Activated CD4-positive, alpha-beta T cell treated with anti-CD3 and anti-CD28 coated beads for 36 hours (primary cell): ENCODE results near the gene ARHGAP25. TPM values are rescaled to one million over a fixed set of nuclear protein-coding genes. Genes with fewer than 3 reads are reported as not detected.

ENCODE experiments used
- ATAC-seq: fragments of 200-7000 bp; cut with Tn5 transposase; one replicate; pipeline ENCODE4 v1.10.0; 2021; ENCODE audit warnings: mild to moderate bottlenecking, moderate library complexity
- CTCF ChIA-PET: fragments of 350-600 bp; sonication (Branson Sonifier 250); formaldehyde crosslinking; loops from one replicate; lab custom pipeline; 2021; ENCODE audit warnings: antibody characterized with exemption; lab: Charles Lee
- POLR2A ChIA-PET: fragments of 350-600 bp; sonication (Branson Sonifier 250); formaldehyde crosslinking; loops from one replicate; lab custom pipeline; 2021; ENCODE audit warnings: antibody characterized with exemption, inconsistent platforms; lab: Charles Lee
- DNase-seq: peaks from one replicate; pipeline ENCODE4 v3.0.0-alpha.2; 2020
- H3K27ac Mint-ChIP-seq: one replicate; pipeline ENCODE4 v1.8.0; 2021; ENCODE audit warnings: mixed read lengths
- H3K27me3 Mint-ChIP-seq: one replicate; pipeline ENCODE4 v1.8.0; 2021; ENCODE audit warnings: mixed read lengths
- H3K36me3 Mint-ChIP-seq: one replicate; pipeline ENCODE4 v1.8.0; 2021; ENCODE audit warnings: low read depth, mixed read lengths
- H3K4me1 Mint-ChIP-seq: one replicate; pipeline ENCODE4 v1.8.0; 2021; ENCODE audit warnings: mixed read lengths
- H3K4me3 Mint-ChIP-seq: one replicate; pipeline ENCODE4 v1.8.0; 2021; ENCODE audit warnings: mild to moderate bottlenecking, moderate library complexity, mixed read lengths
- H3K9me3 Mint-ChIP-seq: one replicate; pipeline ENCODE4 v1.8.0; 2021; ENCODE audit warnings: low read depth, mixed read lengths
- intact Hi-C, 2 experiments: fragments of 100-400 bp; cut with DNase I in 1 of 2; cut with micrococcal nuclease in 1 of 2; formaldehyde crosslinking; loops; one replicate each; pipeline versions ENCODE4 v1.14.2 to v1.15.1; 2022 to 2024; cut with DNase I, micrococcal nuclease
- total RNA-seq, 2 experiments: library from RNA; stranded (reverse); gene quantifications; one replicate each; pipeline ENCODE4 v1.2.3, GENCODE V29; 2021

ARHGAP25 gene
- total RNA-seq, 2 experiments from 2014 or later = 57.9 to 73.2 TPM

DNA sequence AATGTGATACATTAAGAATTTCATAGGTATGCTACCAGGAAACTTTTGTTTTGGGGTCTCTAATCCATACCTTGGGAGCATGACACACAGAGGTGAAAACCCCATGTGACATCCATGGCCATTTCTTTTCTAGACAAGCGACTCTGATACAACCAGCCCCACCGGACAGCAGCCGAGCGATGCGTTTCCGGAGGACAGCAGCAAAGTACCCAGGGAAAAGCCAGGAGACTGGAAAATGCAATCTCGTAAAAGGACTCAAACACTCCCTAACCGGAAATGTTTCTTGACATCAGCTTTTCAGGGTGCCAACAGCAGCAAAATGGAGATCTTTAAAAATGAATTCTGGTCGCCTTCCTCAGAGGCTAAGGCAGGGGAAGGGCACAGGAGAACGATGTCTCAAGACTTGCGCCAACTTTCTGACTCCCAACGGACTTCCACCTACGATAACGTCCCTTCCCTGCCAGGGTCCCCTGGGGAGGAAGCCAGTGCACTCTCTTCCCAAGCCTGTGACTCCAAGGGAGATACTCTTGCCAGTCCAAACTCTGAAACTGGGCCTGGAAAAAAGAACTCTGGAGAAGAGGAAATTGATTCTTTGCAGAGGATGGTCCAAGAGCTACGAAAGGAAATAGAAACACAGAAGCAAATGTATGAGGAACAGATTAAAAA is 87.7 kb downstream of the ARHGAP25 start:
- Mint-ChIP-seq H3K27me3 (no peaks in the 10 kb centered on the region), H3K4me3 (no peak overlapping the region), H3K9me3 (no peaks in the 10 kb centered on the region), H3K4me1 (peaks cover 2% of the 10 kb centered on the region), H3K27ac (peak overlapping the region; percentile 69), H3K36me3 (peaks cover 61% of the 10 kb centered on the region)
- ChIA-PET CTCF (interaction anchor here (1.0 to 1.6 kb wide), 2 partner anchors 14 to 103 kb away, joined by 4 to 6 read pairs; no protein-coding TSS in a partner anchor), POLR2A (no interaction called here)
- DNase-seq (no peak), ATAC-seq (no peak)
- intact Hi-C loops = loop anchor here in 1 of 2 experiments (2.0 kb wide), 1 partner anchor 20 kb away; no protein-coding TSS in a partner anchor

DNA sequence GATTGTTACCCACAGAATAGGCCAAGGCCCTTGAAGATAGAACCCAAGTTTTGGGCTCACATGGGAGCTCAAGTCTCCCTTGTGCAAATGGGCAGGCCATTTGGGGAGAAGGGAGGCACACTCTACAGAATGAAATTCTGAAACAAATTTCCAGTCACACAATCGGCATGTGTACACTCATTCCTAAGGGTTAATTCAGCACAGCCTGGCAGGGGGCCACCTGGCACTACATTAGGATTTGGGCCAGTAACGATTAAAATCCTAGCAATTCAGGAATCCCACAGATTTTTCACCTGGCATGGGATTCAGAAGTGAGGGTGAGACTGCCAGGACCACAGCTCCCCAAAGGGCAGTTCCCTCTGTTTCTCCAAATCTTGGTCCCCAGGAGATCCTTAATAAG is 90.2 kb downstream of the ARHGAP25 start:
- no peak for DNase-seq
- ChIA-PET POLR2A (no interaction called here), CTCF (interaction anchor here (0.7 to 1.1 kb wide), 3 partner anchors 10 to 14 kb away, joined by 3 to 4 read pairs (median 4); no protein-coding TSS in a partner anchor)
- ATAC-seq = no peak
- H3K4me1 Mint-ChIP-seq = peaks cover 23% of the 10 kb centered on the region
- no peak overlapping the region for H3K4me3 Mint-ChIP-seq
- H3K9me3 Mint-ChIP-seq = no peaks in the 10 kb centered on the region
- H3K27ac Mint-ChIP-seq = peak overlapping the region; percentile 56
- no peaks in the 10 kb centered on the region for H3K27me3 Mint-ChIP-seq
- intact Hi-C loops = no loop called here
- H3K36me3 Mint-ChIP-seq = peaks cover 51% of the 10 kb centered on the region

DNA sequence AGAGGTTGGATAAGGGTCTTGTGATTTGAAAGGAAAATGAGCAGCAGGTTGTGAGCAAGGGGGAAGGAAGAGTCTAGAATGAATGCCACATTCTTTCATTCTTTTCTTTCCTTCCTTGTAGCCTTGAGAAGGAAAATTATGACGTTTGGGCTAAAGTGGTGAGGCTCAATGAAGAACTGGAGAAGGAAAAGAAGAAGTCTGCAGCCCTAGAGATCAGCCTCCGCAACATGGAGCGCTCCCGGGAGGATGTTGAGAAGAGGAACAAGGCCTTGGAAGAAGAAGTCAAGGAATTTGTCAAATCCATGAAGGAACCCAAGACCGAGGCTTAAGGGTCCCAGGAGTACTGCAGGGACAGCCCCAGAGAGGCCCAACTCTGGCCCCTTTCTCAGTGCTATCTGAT is 91.3 kb downstream of the ARHGAP25 start:
- no peak for DNase-seq
- POLR2A ChIA-PET = no interaction called here
- peaks cover 48% of the 10 kb centered on the region for H3K36me3 Mint-ChIP-seq
- peaks cover 34% of the 10 kb centered on the region for H3K4me1 Mint-ChIP-seq
- H3K4me3 Mint-ChIP-seq = no peak overlapping the region
- intact Hi-C loops = no loop called here
- H3K27me3 Mint-ChIP-seq = no peaks in the 10 kb centered on the region
- ATAC-seq = no peak
- H3K9me3 Mint-ChIP-seq = no peaks in the 10 kb centered on the region
- CTCF ChIA-PET = no interaction called here
- peak overlapping the region; percentile 16 for H3K27ac Mint-ChIP-seq

DNA sequence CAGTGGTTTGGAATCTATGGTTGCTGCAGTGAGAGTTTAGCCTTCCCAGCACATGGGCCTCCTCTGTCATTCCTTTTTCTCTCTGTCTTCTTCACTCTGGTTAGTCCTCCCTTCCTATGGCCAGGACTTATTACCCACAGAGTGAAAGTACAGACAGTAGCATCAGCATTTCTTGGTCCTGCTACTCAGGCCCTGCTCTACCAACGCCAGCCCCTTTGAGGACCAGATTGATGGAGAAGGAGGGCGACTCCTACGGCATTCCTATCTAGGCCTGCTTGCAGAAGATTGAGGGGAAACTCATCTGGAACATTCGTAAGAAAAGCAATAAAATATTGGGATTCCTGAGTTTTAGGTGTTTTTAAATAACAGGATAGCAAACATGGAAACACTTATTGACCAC is 93.1 kb downstream of the ARHGAP25 start:
- no peaks in the 10 kb centered on the region for H3K27me3 Mint-ChIP-seq
- no peak for DNase-seq
- H3K27ac Mint-ChIP-seq = peak overlapping the region; percentile 48
- ATAC-seq = no peak
- CTCF ChIA-PET = interaction anchor here (0.5 to 0.8 kb wide), 2 partner anchors 79 to 119 kb away, joined by 3 read pairs; no protein-coding TSS in a partner anchor
- POLR2A ChIA-PET = no interaction called here
- H3K4me1 Mint-ChIP-seq = peaks cover 52% of the 10 kb centered on the region
- H3K36me3 Mint-ChIP-seq = peaks cover 36% of the 10 kb centered on the region
- intact Hi-C loops = loop anchor here in 1 of 2 experiments (1.0 to 2.0 kb wide), 2 partner anchors 12 to 31 kb away; no protein-coding TSS in a partner anchor
- no peak overlapping the region for H3K4me3 Mint-ChIP-seq
- H3K9me3 Mint-ChIP-seq = no peaks in the 10 kb centered on the region

DNA sequence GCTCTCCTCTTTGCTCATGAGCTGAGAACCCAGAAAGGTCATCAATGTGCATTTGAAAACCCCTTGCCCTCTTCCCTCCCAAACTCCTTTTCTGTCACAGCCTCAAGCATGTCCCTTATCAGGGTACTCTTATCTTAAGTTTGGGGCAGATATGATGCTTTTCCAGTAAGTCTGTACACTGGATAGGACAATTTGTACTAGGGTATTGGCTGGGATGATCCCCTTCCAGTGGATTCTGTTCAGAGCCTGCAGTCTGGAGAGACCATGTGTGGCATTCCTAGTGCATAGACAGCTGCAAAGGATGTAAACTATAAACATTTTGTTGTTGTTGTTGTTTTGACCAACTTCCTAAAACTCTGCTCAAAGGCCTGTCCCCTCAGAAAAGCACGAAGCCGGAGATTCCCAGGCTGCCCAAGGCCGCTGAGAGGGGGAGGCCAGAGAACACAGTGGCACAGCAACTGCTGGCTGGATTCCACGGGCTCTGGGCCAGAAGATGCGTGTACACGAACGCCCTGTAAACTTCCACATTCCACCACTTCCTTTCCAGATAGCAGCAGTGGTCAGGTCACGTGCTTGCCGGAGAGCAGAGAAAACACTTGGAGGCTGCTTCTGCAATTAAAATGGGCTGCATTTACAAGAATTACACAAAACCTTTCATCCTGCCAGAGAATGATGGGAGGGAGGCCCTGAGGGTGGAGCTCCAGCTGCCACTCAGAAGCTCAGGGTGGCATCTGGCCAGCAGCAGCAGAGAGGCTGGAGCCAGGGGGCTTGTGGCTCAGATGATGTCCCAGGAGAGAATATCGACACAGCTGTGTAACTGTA is 94.5 kb downstream of the ARHGAP25 start:
- intact Hi-C loops = loop anchor here in 1 of 2 experiments (2.0 kb wide), 1 partner anchor 32 kb away; no protein-coding TSS in a partner anchor
- peak; percentile 49 for ATAC-seq
- Mint-ChIP-seq H3K36me3 (peaks cover 25% of the 10 kb centered on the region), H3K9me3 (no peaks in the 10 kb centered on the region), H3K27me3 (no peaks in the 10 kb centered on the region), H3K27ac (peak overlapping the region; percentile 88), H3K4me3 (peak overlapping the region; percentile 51), H3K4me1 (peaks cover 55% of the 10 kb centered on the region)
- ChIA-PET CTCF (interaction anchor here (0.7 to 2.1 kb wide), 7 partner anchors 9 to 387 kb away, joined by 3 to 7 read pairs (median 4); no protein-coding TSS in a partner anchor), POLR2A (no interaction called here)
- peak; percentile 80 for DNase-seq

DNA sequence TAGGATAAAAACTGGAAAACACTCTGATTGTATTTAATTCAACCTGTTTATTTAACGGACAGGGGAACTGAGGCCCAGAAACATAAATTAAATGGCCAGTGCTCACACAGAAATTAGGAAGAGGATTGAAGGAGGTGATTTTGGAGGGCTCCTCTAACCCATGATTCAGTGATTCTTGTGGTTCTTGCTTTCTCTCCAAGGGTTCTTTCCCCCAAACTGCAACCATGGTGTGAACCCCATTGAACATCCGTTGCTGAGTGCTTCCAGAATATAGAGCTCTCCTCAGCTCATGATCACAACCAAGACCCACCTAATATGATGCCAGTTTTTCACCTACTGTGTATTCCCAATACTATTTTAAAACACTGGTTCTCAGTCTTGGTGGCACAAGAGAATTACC is 95.1 kb downstream of the ARHGAP25 start:
- DNase-seq (no peak), ATAC-seq (peak; percentile 30)
- intact Hi-C loops = loop anchor here in 1 of 2 experiments (2.0 kb wide), 1 partner anchor 33 kb away; no protein-coding TSS in a partner anchor
- Mint-ChIP-seq H3K4me3 (no peak overlapping the region), H3K9me3 (no peaks in the 10 kb centered on the region), H3K36me3 (peaks cover 21% of the 10 kb centered on the region), H3K4me1 (peaks cover 55% of the 10 kb centered on the region), H3K27me3 (no peaks in the 10 kb centered on the region), H3K27ac (peak overlapping the region; percentile 88)
- CTCF ChIA-PET = interaction anchor here (0.9 to 2.1 kb wide), 7 partner anchors 10 to 388 kb away, joined by 3 to 7 read pairs (median 4); no protein-coding TSS in a partner anchor
- POLR2A ChIA-PET = no interaction called here

DNA sequence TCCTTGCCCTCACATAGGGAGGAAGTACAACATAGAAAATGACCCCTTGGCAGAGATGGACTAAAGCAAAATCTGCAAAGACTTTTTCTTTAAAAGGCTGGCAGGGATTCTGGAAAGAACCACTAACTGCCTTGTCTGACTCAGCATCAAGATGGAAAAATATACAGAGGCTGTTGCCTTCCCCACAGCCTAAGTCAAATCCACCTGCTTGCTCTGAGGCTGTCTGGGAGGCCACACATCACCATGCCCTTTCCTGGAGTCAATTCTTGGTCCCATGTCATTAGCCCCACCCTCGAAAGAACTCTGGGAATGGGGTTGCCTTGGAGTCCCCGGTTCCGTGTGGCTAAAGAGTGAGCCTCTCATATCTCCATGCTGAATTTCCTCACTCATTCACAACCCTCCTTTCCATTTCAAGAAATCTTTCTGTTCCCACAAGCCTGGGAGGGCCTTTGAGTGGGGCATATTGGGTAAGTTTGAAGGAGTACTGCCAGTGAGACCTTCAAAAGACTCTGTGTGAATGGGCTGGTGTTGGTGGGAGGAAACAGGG is 97.1 kb downstream of the ARHGAP25 start:
- POLR2A ChIA-PET = no interaction called here
- Mint-ChIP-seq H3K4me1 (peaks cover 64% of the 10 kb centered on the region), H3K27ac (peak overlapping the region; percentile 88), H3K36me3 (peaks cover 5% of the 10 kb centered on the region), H3K27me3 (no peaks in the 10 kb centered on the region), H3K4me3 (no peak overlapping the region), H3K9me3 (no peaks in the 10 kb centered on the region)
- DNase-seq (no peak), ATAC-seq (no peak)
- CTCF ChIA-PET = no interaction called here
- intact Hi-C loops = loop anchor here in 1 of 2 experiments (2.0 kb wide), 1 partner anchor 57 kb away; no protein-coding TSS in a partner anchor

DNA sequence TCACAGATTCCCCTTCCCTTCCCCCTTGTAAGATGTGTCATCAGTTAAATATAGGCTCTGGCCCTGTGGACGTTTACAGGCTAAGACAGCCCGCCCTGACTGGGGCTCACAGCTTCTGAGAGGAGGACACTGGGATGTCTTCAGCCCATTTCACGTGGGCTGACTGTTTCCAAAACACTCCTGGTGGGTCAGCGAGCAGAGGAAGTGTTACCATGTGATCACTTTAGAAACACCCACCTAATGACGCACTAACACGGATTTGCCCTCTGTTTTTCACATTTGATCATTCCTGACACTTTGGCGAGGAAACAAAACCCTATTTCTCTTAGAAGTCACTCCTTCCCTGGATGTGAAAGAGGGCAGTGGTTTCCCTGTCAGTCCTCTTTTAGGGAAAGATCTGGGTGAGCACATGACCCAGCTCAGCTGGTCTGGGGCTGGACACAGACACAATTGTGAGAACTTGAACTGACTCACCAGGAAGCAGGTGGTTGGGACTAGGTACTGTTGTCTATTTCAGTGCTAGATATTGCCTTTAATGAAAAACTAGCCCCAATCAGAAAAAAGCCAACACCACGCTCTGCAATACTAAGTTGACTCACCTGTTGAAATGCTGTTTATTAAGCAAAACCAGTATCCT is 97.7 kb downstream of the ARHGAP25 start:
- H3K9me3 Mint-ChIP-seq = no peaks in the 10 kb centered on the region
- peaks cover 5% of the 10 kb centered on the region for H3K36me3 Mint-ChIP-seq
- ATAC-seq (peak; percentile 62), DNase-seq (peak; percentile 52)
- H3K4me3 Mint-ChIP-seq = no peak overlapping the region
- peak overlapping the region; percentile 88 for H3K27ac Mint-ChIP-seq
- no peaks in the 10 kb centered on the region for H3K27me3 Mint-ChIP-seq
- H3K4me1 Mint-ChIP-seq = peaks cover 70% of the 10 kb centered on the region
- ChIA-PET POLR2A (no interaction called here), CTCF (interaction anchor here (0.6 kb wide), 1 partner anchor 90 kb away, joined by 4 read pairs; no protein-coding TSS in a partner anchor)
- intact Hi-C loops = loop anchor here in 1 of 2 experiments (2.0 kb wide), 1 partner anchor 58 kb away; no protein-coding TSS in a partner anchor

DNA sequence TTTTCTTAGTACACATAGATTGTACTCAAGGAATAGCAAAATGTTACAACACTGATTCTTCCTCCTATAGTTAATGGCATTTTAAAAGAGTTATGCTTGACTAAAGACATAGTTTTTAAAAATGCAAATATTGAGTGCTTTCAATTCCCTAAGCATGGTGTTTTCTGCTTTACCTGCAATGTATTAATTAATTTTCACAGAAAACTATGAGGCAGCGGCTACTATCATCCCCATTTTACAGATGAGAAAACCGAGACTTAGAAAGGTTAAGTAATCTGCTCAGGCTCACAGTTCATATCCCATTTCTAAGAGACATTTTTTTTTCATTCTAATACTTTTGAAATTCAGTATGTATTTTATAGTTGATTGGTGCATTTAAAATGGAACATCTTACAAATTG is 98.6 kb downstream of the ARHGAP25 start:
- no peak for ATAC-seq
- Mint-ChIP-seq H3K4me1 (peaks cover 74% of the 10 kb centered on the region), H3K4me3 (no peak overlapping the region), H3K27me3 (no peaks in the 10 kb centered on the region), H3K9me3 (no peaks in the 10 kb centered on the region), H3K27ac (no peak overlapping the region), H3K36me3 (peaks cover 3% of the 10 kb centered on the region)
- ChIA-PET CTCF (interaction anchor here (0.6 kb wide), 1 partner anchor 89 kb away, joined by 4 read pairs; no protein-coding TSS in a partner anchor), POLR2A (no interaction called here)
- DNase-seq = no peak
- intact Hi-C loops = loop anchor here in 1 of 2 experiments (2.0 kb wide), 1 partner anchor 58 kb away; no protein-coding TSS in a partner anchor

DNA sequence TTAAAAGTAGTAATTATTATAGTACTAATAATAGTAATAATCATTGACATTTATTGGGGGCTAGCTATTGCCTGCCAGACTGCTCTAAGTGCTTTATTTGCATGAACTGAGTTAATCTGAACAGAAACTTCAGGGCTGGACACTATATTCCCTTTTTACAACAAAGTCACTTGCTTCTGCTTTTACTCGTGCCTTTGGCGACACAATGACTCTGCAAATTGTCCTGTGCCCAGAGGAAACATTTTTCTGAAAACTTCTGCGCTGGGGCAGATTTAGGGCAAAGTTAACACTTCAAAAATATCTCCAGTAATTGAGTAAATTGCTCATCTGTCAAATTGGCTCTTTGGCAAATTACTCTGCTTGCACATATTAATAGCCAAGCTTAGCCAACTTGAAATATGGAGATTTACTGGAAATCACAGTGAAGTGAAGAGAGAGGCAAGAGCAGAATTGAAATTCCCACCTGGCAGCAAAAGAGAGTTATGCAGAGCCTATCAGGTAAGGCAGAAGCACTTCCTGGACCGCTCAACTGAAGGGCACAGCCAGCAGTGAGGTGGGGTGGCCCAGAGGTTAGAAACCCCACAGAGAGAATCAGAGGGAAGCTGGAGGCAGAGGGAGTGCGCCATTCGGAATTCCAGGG is 100.2 kb downstream of the ARHGAP25 start:
- Mint-ChIP-seq H3K9me3 (no peaks in the 10 kb centered on the region), H3K4me3 (no peak overlapping the region), H3K4me1 (peaks cover 64% of the 10 kb centered on the region), H3K27me3 (no peaks in the 10 kb centered on the region), H3K36me3 (no peaks in the 10 kb centered on the region), H3K27ac (no peak overlapping the region)
- DNase-seq = no peak
- no peak for ATAC-seq
- CTCF ChIA-PET = interaction anchor here (0.6 to 6.9 kb wide), 10 partner anchors 10 to 372 kb away, joined by 3 to 55 read pairs (median 4); no protein-coding TSS in a partner anchor
- intact Hi-C loops = no loop called here
- POLR2A ChIA-PET = no interaction called here
